Activated CD8-positive, alpha-beta memory T cell treated with anti-CD3 and anti-CD28 coated beads, Interleukin-2, amount 50 U/mL, for 48 hours (primary cell): Measurements from ENCODE around the gene CD9.
"Not testable (repeated sequence)": the region's sequence is repeated elsewhere in the genome, so short reads cannot be mapped to it uniquely, and the experiment has no call there.

Experiments
- DNase-seq: peaks from one replicate; pipeline ENCODE4 v3.0.0-alpha.2; 2020

Gene CD9

GRCh38 chr12:6199531-6200255 is 507 bp upstream of the CD9 start:
- DNase-seq, result no peak

DNA sequence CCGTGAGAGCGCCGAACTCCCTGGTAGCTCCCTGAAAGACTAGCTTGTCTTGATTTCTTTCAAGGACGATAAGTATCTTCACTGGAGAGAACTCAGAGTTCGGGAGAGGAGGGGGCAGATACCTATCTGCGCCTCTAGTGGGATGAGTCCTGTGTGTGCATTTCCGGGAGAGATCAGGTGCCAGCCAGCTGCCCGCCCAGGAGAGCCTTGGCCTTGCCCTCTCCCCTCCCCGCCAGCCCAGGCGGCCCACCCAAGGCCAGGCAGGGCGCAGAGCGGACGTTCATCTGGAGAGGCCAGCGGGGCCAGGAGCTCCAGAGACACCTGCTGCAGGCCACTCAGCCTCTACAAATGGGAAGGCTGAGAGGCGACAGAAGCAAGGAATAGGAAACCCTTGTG is 1.0 kb downstream of the CD9 start:
- DNase-seq, result no peak

DNA sequence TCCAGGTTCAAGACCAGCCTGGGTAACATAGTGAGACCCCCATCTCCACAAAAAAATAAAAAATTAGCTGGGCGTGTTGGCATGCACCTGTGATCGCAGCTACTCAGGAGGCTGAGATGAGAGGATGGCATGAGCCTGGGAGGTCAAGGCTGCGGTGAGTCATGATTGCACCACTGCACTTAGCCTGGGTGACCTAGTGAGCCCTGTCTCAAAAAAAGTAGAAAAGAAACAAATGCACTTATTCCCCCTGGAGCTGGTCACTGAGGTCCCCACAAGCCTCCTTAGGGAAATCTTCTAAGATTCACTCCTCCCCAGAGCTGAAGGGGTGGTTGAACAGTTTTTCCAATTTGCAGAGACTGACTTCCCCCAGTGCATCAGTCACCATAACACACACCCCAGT is 1.6 kb downstream of the CD9 start:
- no peak for DNase-seq

DNA sequence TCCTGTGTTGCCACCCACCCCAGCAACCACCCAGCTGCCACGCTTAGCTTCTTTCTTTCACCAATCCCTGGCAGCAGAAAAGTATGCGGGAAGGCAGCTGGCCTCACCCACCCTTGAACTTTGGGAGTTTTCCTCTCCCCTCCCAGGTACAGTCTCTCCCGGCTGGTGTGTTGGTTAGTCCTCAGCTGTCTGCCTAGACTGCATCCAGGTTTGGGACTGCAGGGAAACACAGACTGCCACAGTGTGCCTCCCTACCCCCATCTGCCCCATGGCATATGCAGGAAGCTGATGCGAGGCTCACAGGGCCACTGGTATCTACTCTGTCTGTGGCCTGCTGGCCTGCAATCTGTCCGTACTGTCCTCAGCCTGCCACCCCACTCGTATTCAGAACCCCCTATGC is 2.1 kb downstream of the CD9 start:
- DNase-seq, result no peak

DNA sequence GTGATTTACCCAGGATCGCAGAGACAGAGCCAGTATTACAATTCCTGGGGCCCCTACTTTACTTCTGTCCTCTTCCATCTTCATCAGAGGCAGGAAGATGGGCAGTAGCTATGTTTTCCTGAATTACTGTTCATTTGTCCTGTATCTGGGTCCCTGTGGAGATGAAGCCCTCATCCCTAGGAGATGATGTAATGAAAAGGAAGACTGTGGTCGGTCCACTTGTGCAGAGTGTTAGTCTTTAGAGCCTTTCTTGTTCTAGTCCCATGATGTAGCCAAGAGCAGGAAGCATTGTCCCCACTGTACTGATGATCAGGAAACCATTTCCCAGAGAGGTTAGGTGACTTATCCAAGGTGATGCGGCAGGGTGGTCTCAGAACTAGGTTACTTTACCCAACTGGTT is 2.6 kb downstream of the CD9 start:
- no peak for DNase-seq

- no peak for DNase-seq
Observed at GRCh38 chr12:6203601-6204000, 3.4 kb downstream of the CD9 start.

DNA sequence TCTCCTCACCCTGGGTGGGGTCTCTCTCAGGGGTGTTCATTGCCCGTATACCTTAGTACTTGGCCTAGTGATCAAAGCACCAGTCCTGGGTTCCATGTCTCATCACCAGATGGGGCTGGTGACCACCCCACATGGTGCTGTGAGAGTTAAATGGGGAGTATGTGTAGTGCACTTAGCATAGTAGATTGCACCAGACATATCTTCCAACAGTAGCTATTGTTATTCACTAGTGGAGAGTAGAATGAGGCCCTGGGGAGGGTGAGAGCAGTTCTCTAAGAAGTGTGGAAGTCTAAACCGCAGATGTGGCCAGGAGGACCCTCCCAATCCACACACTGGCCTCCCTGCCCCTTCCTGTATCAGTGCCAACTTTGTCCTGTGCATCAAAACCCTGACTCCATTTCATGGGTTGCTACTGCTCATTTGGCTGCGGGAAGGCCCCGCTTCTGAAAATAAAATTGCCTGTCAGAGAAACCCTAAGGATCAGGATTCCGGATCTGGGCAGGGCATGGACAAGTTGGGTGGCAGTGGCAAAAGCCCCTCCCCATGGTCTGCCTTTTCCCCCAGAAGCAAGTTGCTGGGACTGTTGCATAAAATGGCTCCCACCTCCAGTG is 4.4 kb downstream of the CD9 start:
- DNase-seq, result no peak

GRCh38 chr12:6205144-6205539 is 4.9 kb downstream of the CD9 start:
- DNase-seq, result no peak

DNA sequence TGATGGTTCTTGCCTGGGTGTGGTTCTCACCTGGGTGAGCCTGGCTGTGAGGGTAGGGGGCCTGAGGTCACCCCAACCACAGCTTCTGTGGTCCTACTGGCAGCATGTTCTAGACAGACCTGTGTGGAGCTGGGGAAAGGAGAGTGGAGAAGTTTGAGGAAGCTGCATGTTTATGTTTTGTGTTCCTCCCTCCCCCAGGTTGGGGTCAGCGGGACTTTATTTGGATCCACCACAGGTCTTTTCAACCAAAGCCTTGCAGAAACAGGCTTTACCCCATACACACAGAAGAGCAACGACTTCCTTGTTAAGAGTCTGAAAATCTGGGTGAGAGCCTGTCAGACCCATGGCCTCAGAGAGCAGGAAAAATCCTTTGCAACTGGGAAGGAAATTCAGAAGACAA is 5.6 kb downstream of the CD9 start:
- DNase-seq, result no peak

DNA sequence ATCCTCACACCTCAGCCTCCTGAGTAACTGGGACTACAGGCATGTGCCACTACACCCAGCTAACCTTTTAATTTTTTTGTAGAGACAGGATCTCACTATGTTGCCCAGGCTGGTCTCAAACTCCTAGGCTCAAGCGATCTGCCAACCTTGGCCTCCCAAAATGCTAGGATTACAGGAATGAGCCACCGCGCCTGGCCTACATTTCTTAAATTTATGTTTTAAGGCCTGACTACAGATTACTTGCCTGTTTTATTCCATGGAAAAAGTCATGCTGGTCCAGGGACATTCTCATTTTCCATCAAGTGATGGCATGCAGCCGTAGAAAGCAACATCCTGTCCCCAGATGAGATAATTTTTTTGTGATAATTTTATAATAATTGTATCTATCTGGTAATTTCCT is 6.1 kb downstream of the CD9 start:
- no peak for DNase-seq

DNA sequence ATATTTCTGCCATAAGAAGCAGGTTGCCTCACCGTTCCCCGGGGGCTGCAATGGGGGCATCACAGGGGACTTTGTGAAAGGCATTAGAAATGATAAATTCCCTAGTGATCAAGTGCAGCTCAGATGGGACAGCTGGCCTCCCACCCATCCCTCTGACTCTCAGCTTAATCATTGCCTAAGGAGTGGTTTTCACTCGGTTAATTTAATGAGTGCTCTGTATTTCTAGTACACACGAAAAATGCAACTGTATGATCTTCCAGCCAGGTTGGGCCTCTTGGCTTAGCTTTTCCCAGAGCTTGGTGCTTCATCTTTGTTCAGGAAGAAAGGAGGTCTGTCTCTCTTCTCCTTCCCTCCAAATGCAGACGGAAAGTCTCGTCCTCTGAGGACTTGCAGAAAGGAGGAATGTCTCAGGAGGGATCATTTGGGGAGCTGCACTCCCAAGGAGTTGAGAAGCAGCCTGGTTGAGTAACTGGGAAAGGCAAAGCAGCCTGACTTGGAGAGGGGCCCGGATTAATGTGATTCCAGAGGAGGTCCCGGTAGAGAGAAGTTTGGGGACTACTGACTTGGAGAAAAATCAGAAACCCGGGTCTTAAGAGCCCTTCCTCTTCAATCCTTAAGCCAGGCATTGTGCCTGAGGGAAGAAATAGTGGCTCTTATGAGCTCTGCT is 7.2 kb downstream of the CD9 start:
- no peak for DNase-seq

DNA sequence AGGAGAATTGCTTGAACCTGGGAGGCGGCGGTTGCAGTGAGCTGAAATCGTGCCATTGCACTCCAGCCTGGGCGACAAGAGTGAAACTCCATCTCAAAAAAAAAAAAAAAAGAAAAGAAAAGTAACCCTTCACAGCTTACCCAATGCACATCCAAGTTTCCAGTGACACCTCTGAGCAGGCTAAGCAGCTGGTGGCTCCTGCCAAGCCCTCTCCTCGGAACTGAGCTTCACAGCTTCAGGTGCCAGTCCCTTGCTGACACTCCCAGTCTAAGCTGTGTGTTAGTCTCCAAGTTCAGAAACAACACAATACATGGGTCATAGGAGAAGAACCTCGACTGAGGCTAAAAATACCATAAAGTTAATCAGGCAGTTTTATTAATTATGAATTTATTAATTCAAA is 7.9 kb downstream of the CD9 start:
- DNase-seq, result no peak

GRCh38 chr12:6209428-6209827 is 9.2 kb downstream of the CD9 start:
- DNase-seq, result not testable (repeated sequence)

- no peak for DNase-seq
Observed at GRCh38 chr12:6211421-6211869, 11.2 kb downstream of the CD9 start.

- DNase-seq, result no peak
Observed at GRCh38 chr12:6212086-6212485, 11.9 kb downstream of the CD9 start.

DNA sequence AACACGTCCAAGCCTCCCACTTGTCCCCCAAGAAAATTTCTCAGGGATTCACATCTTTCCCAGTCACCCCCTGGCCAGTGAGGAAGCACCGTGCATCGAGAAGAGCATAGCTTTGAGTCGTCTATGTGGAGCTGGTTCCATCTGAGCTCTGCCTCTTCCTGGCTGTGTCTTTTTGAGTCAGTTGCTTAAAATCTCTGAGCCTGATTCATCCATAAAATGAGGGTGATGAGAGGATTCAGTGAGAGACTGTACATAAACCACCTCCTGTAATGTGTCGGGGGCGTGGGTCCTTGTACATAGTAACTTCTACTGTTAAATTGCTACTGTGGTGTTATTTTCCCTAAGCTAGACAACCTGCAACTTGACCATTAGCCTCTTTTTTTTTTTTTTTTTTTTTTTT is 13.8 kb downstream of the CD9 start:
- no peak for DNase-seq

- DNase-seq, result no peak
Observed at GRCh38 chr12:6214633-6215032, 14.4 kb downstream of the CD9 start.

DNA sequence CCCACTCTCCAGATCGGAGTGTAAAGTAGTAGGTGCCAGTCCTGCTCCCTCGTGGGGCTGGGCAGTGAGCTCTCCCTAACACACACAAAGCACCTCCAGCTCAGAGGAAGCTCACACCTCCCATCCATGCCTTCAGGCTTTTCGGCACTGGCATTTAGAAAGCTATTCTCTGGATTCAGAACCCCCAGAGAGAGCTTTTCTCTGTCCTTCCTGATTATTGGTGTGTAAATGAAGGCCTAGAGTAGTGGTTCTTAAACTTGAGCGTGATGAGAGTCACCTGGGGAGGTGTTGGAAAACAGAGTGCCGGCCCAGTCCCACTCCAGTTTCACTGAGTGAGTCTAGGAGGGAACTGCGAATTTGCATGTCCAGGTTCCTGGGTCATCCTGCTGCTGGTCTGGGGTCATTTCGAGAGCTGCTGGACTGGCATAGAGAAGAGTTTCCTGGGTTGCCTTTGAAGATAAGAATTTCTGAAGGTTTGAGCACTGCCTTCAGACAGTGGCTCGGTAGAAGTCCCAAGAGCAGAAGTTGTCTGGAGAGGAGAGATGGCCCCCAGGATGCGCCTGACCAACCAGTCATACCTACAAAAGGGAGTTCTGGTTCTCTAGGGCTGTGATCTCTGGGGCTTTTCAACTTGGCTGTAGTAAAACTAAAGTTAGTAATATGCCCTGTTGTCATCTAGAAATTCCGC is 15.1 kb downstream of the CD9 start:
- no peak for DNase-seq

- no peak for DNase-seq
Observed at GRCh38 chr12:6215932-6216494, 15.8 kb downstream of the CD9 start.

GRCh38 chr12:6216581-6216980 is 16.4 kb downstream of the CD9 start:
- no peak for DNase-seq

DNA sequence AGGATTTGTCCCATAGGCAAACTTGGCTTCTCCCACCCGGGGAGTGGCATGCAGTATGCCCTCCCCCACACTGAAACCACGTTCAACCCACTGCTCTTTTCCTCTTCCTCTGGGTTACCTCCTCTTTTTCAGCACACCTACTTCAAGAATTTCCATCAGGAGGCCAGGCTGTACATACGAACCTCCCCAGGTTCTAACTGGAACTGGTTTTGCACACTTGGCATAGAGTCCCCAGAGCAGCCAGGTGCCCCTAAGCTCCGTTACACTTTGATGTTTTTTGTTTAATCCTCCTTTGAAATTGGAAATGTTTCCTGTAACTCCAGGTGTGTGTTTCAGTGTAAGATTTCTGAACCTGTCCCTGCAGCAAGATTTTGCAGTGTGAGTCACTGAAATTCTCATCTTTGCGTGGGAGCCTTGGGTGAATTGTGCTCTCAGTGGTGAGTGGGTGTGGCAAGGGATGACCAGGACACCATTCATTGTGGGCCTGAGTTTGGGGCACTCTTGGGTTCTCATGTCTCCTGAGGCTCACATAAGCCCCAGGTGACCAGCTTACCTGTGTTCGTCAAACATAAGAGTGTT is 18.2 kb downstream of the CD9 start:
- DNase-seq, result no peak

DNA sequence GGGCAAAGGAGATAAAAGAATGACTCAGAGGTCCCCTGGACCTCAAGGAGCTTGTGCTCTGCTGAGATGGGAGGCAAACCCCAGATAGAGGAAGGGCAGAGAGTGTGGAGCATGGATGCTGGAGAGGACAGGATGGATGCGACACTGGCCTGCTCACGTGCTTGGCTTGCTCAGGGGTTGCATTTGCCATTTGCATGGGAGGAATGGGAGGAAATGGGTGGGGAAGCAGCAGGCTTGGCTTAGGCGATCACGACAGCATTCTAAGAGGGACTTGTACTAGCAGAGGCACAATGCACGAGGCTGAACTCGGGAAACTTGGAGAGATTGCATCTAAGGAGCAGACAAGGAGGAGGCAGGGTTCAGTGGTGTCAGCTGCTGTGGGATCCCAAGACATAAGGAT is 19.8 kb downstream of the CD9 start:
- DNase-seq, result no peak

GRCh38 chr12:6221146-6221545 is 20.9 kb downstream of the CD9 start:
- DNase-seq, result no peak
